Upper lobe of left lung (tissue), 6 donors: Measurements from ENCODE around the gene SNX20. TPM values are rescaled to one million over a fixed set of nuclear protein-coding genes. Genes with fewer than 3 reads are reported as not detected.

Source experiments
- ATAC-seq, 2 donors: fragments of 200-7000 bp; cut with Tn5 transposase; one replicate each; pipeline ENCODE4 v1.9.1; 2022; ENCODE audit warnings: mild to moderate bottlenecking in 2 of 2, moderate library complexity in 2 of 2; ENCODE audit not compliant: low FRiP score in 2 of 2
- DNase-seq, 2 donors: peaks; one replicate each; pipeline ENCODE4 v3.0.0-alpha.2; 2019 to 2020
- H3K27ac ChIP-seq, 4 donors: fragments of 200-600 bp; sonication (generic); one replicate each; pipeline ENCODE4 v1.5.1; 2016 to 2019
- H3K27me3 ChIP-seq, 4 donors: fragments of 200-600 bp; sonication (generic); one replicate each; pipeline ENCODE4 v1.5.1; 2017 to 2019
- H3K36me3 ChIP-seq, 4 donors: fragments of 200-600 bp; sonication (generic); one replicate each; pipeline ENCODE4 v1.5.1; 2016 to 2019
- H3K4me1 ChIP-seq, 4 donors: fragments of 200-600 bp; sonication (generic); one replicate each; pipeline ENCODE4 v1.5.1; 2018 to 2019
- H3K4me3 ChIP-seq, 4 donors: fragments of 200-600 bp; sonication (generic); one replicate each; pipeline ENCODE4 v1.5.1; 2017 to 2019; ENCODE audit warnings: mild to moderate bottlenecking in 2 of 4, moderate library complexity in 1 of 4
- H3K9me3 ChIP-seq, 4 donors: fragments of 200-600 bp; sonication (generic); one replicate each; pipeline ENCODE4 v1.5.1; 2018 to 2019
- CTCF ChIP-seq, 6 experiments: fragments of 450-650 bp in 4 of 6; fragments of 200-600 bp in 2 of 6; sonication (generic) in 2 of 6; IDR thresholded peaks; one replicate each; pipeline ENCODE4 v1.5.1; 2016 to 2019; ENCODE audit warnings: antibody characterized with exemption in 6 of 6
- EP300 ChIP-seq, 4 donors: sonication (generic); formaldehyde crosslinking; IDR thresholded peaks; one replicate each; pipeline ENCODE4 v1.5.1; 2017; ENCODE audit warnings: antibody characterized with exemption in 4 of 4, control low read depth in 2 of 4
- POLR2A ChIP-seq, 4 donors: fragments of 450-650 bp; IDR thresholded peaks; one replicate each; pipeline ENCODE4 v1.5.1; 2016 to 2017; ENCODE audit warnings: antibody characterized with exemption in 4 of 4, mild to moderate bottlenecking in 2 of 4
- POLR2AphosphoS5 ChIP-seq, 2 donors: sonication (generic); formaldehyde crosslinking; IDR thresholded peaks; one replicate each; pipeline ENCODE4 v1.5.1; 2017; ENCODE audit warnings: antibody characterized with exemption in 2 of 2
- WGBS, 2 donors: methylation state at CpG; one replicate each; pipeline ENCODE4 v1.1.5; 2017 to 2018; 5-methylcytosine and 5-hydroxymethylcytosine counted together
- total RNA-seq, 6 donors: library from RNA; depleted of rRNA in 4 of 6; stranded (reverse); fragments of >200 nt in 4 of 6; gene quantifications; one replicate each; pipeline versions ENCODE4 v1.1.0 to v1.2.1, GENCODE V29; 2016 to 2021
- donor health status: DM: no; HTN: no; CAD: no; lungs with moderate emphysema.
- donor health status: DM: no; HTN: yes; CAD: no; lungs with severe emphysema.

Gene SNX20
- total RNA-seq, 6 donors from 2014 or later: 3.2 to 16.9 (median 13.2) TPM

GRCh38 chr16:50655558-50656055 lies 25.5 kb downstream of the SNX20 start:
- Histone ChIP-seq H3K4me1 (no peaks in the 10 kb centered on the region), H3K9me3 (no peaks in the 10 kb centered on the region), H3K27me3 (no peaks in the 10 kb centered on the region), H3K4me3 (no peak overlapping the region), H3K27ac (no peak overlapping the region), H3K36me3 (no peaks in the 10 kb centered on the region)
- DNase-seq (no peak), ATAC-seq (no peak)
- TF ChIP-seq POLR2AphosphoS5 (IDR thresholded peaks at IDR 0.05) (no peak), EP300 (IDR thresholded peaks at IDR 0.05) (no peak), CTCF (IDR thresholded peaks at IDR 0.05) (no peak), POLR2A (IDR thresholded peaks at IDR 0.05) (no peak)
- 93 to 96% methylated on average over 3 of the region's 3 CpGs for WGBS, 2 donors

GRCh38 chr16:50653633-50654519 lies 27.2 kb downstream of the SNX20 start:
- no peak for DNase-seq
- Histone ChIP-seq H3K27me3 (no peaks in the 10 kb centered on the region), H3K27ac (no peak overlapping the region), H3K4me1 (no peaks in the 10 kb centered on the region), H3K9me3 (no peaks in the 10 kb centered on the region), H3K4me3 (no peak overlapping the region), H3K36me3 (no peaks in the 10 kb centered on the region)
- no peak for ATAC-seq
- 85 to 86% methylated on average over 11 of the region's 11 CpGs for WGBS, 2 donors
- TF ChIP-seq CTCF (IDR thresholded peaks at IDR 0.05) (no peak), POLR2AphosphoS5 (IDR thresholded peaks at IDR 0.05) (no peak), POLR2A (IDR thresholded peaks at IDR 0.05) (no peak), EP300 (IDR thresholded peaks at IDR 0.05) (no peak)

DNA sequence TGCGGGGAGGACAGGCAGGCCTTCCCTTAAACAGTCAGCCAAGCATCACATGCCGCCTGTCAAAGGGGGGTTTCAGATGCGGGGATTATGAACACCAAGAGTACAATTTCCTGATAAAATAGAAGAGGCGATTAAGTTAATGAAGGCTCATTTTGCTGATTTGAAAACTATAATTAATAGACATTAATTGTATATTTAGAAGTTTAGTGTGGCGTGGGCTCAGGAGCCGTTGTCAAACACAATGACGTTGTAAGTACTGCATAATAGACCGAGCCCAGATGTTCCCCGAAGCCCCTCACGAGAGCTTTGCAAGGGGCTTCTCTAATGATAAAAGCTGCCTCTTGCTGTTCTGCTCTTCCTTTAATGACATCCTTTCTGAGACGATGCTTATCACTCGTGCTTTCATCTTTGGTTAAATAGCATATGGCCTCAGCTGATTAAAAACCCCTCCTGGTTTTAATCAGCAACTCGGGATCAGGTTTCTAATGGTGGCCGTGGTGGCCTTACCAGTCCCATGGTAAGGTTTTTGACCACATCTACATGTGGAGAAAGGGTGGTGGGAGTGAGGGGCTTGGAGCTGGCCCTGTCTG lies 28.2 kb downstream of the SNX20 start:
- Histone ChIP-seq H3K4me1 (no peaks in the 10 kb centered on the region), H3K9me3 (no peaks in the 10 kb centered on the region), H3K27ac (no peak overlapping the region), H3K36me3 (no peaks in the 10 kb centered on the region), H3K4me3 (no peak overlapping the region), H3K27me3 (no peaks in the 10 kb centered on the region)
- DNase-seq: no peak
- WGBS, 2 donors: 70 to 81% methylated on average over 14 of the region's 14 CpGs
- no peak for ATAC-seq
- TF ChIP-seq POLR2A (IDR thresholded peaks at IDR 0.05) (no peak), POLR2AphosphoS5 (IDR thresholded peaks at IDR 0.05) (no peak), CTCF (IDR thresholded peaks at IDR 0.05) (no peak), EP300 (IDR thresholded peaks at IDR 0.05) (no peak)

- Histone ChIP-seq H3K27me3 (no peaks in the 10 kb centered on the region), H3K27ac (no peak overlapping the region), H3K36me3 (no peaks in the 10 kb centered on the region), H3K4me3 (no peak overlapping the region), H3K9me3 (no peaks in the 10 kb centered on the region), H3K4me1 (no peaks in the 10 kb centered on the region)
- 95 to 98% methylated on average over 3 of the region's 3 CpGs for WGBS, 2 donors
- TF ChIP-seq POLR2A (IDR thresholded peaks at IDR 0.05) (no peak), POLR2AphosphoS5 (IDR thresholded peaks at IDR 0.05) (no peak), EP300 (IDR thresholded peaks at IDR 0.05) (no peak), CTCF (IDR thresholded peaks at IDR 0.05) (no peak)
- DNase-seq: no peak
- no peak for ATAC-seq
Measured at GRCh38 chr16:50651835-50652438, 29.2 kb downstream of the SNX20 start.
